K562 (cell line): ENCODE data around the gene C21orf58. TPM values are rescaled to one million over a fixed set of nuclear protein-coding genes. Genes with fewer than 3 reads are reported as not detected.

ENCODE experiments used
- ARNT ChIP-seq, 2 experiments: fragments of 450-650 bp; IDR thresholded peaks; 2 replicates each; pipeline ENCODE4 v1.6.1; 2016; ENCODE audit warnings: mild to moderate bottlenecking in 1 of 2
- BACH1 ChIP-seq: fragments of 200-800 bp; sonication (Bioruptor generic); IDR thresholded peaks from 2 replicates; pipeline ENCODE4 v1.6.1; 2016; ENCODE audit warnings: missing genetic modification characterization, missing compliant biosample characterization
- BCL6 ChIP-seq: fragments of 250-450 bp; sonication (Bioruptor Pico); IDR thresholded peaks from 2 replicates; pipeline ENCODE4 v1.4.0; 2020
- BCOR ChIP-seq: fragments of 450-650 bp; IDR thresholded peaks from 2 replicates; pipeline ENCODE4 v1.6.1; 2016
- CHAMP1 ChIP-seq: fragments of 450-650 bp; IDR thresholded peaks from 2 replicates; pipeline ENCODE4 v1.6.1; 2016; ENCODE audit warnings: mild to moderate bottlenecking
- CTCF ChIP-seq, 3 experiments: IDR thresholded peaks in 2 of 3; conservative IDR thresholded peaks in 1 of 3; 2 replicates each; pipeline ENCODE4 v1.5.1; 2011 to 2012; ENCODE audit warnings: low read length in 3 of 3, mild to moderate bottlenecking in 3 of 3, control low read depth in 2 of 3, improper control_type of control experiment in 1 of 3, inconsistent platforms in 1 of 3, low read depth in 1 of 3, mixed read lengths in 1 of 3, moderate library complexity in 1 of 3; ENCODE audit not compliant: insufficient read depth in 2 of 3
- FOXA3 ChIP-seq, 2 experiments: fragments of 450-650 bp in 1 of 2; sonication (generic) in 1 of 2; formaldehyde crosslinking; IDR thresholded peaks in 1 of 2; conservative IDR thresholded peaks in 1 of 2; 2 replicates each; pipeline versions ENCODE4 v1.4.0 to v1.8.0; 2020 to 2022; ENCODE audit warnings: mild to moderate bottlenecking in 2 of 2, missing genetic modification reagents in 1 of 2
- GTF2E2 ChIP-seq: fragments of 200-800 bp; sonication (Bioruptor generic); IDR thresholded peaks from 2 replicates; pipeline ENCODE4 v1.6.1; 2016; ENCODE audit warnings: missing genetic modification characterization, missing compliant biosample characterization
- KHSRP ChIP-seq: fragments of 450-650 bp; IDR thresholded peaks from 2 replicates; pipeline ENCODE4 v1.6.1; 2017
- MYC ChIP-seq, 2 experiments: fragments of 250-450 bp in 1 of 2; sonication (Bioruptor Pico) in 1 of 2; IDR thresholded peaks; 2 replicates each; pipeline versions ENCODE4 v1.5.1 to v1.6.1; 2012 to 2021; ENCODE audit warnings: low read depth in 2 of 2, borderline replicate concordance in 1 of 2, improper control_type of control experiment in 1 of 2, low read length in 1 of 2, mild to moderate bottlenecking in 1 of 2, moderate library complexity in 1 of 2
- SFPQ ChIP-seq: fragments of 200-400 bp; formaldehyde crosslinking; IDR thresholded peaks from 2 replicates; pipeline ENCODE4 v1.6.1; 2017; ENCODE audit warnings: mild to moderate bottlenecking, low read depth, low read length, moderate library complexity
- TAF1 ChIP-seq: IDR thresholded peaks from 2 replicates; pipeline ENCODE4 v1.6.1; 2011; ENCODE audit warnings: mild to moderate bottlenecking, low read length, moderate library complexity; ENCODE audit not compliant: insufficient read depth, control insufficient read depth, severe bottlenecking; ENCODE audit errors: extremely low read depth
- TAF7 ChIP-seq: fragments of 450-650 bp; IDR thresholded peaks from 2 replicates; pipeline ENCODE4 v1.6.1; 2016; ENCODE audit warnings: missing genetic modification characterization, missing compliant biosample characterization
- ZNF212 ChIP-seq: fragments of 450-650 bp; formaldehyde crosslinking; IDR thresholded peaks from 2 replicates; pipeline ENCODE4 v1.4.0; 2020; ENCODE audit warnings: mild to moderate bottlenecking
- ZNF24 ChIP-seq: fragments of 450-650 bp; IDR thresholded peaks from 2 replicates; pipeline ENCODE4 v1.6.1; 2016
- ZNF592 ChIP-seq: fragments of 450-650 bp; IDR thresholded peaks from 2 replicates; pipeline ENCODE4 v1.6.1; 2017; ENCODE audit warnings: antibody characterized with exemption, mild to moderate bottlenecking
- ZNF75A ChIP-seq: fragments of 450-650 bp; formaldehyde crosslinking; IDR thresholded peaks from 2 replicates; pipeline ENCODE4 v1.4.0; 2020; ENCODE audit warnings: mild to moderate bottlenecking
- polyA plus RNA-seq, 8 experiments: library from polyadenylated mRNA; depleted of rRNA in 4 of 8; stranded (reverse) in 5 of 8; unstranded in 3 of 8; fragments of >200 nt; fragmentation: Nextera tagmentation in 2 of 8; fragmentation: Illumina TruSeq in 1 of 8; extraction: Ambion mirVana in 2 of 8; extraction: Trizol in 1 of 8; gene quantifications; 2 replicates each; pipeline versions ENCODE4 v1.2.1 to v1.2.3, GENCODE V29; 2011 to 2014; ENCODE audit warnings: inconsistent platforms in 1 of 8, missing spikeins in 1 of 8
- total RNA-seq, 7 experiments: library from RNA; depleted of rRNA in 6 of 7; stranded (reverse); fragments of >200 nt in 6 of 7; fragmentation: Illumina TruSeq in 2 of 7; extraction: Trizol in 2 of 7; gene quantifications; 2 replicates each; pipeline versions ENCODE4 v1.2.1 to v1.2.3, GENCODE V29; 2011 to 2021; ENCODE audit warnings: low replicate concordance in 1 of 7

The C21orf58 gene
- total and polyA plus RNA-seq, 9 of the 15 experiments (the other 6 are each of a cell fraction or from before 2014, with no cell fraction given) = 1.2 to 30.5 (median 12.4) TPM

- TF ChIP-seq CTCF (IDR thresholded peaks at IDR 0.05 in 2 of 3, conservative IDR thresholded peaks at IDR 0.05 in 1 of 3; ENCODE audit: insufficient read depth in 2 of 3, low read depth in 1 of 3, low read length in 3 of 3) = peak; percentile 15 to 38 (median 25); a peak in 3 of 6 replicates
- no peak for TF ChIP-seq ZNF75A
- TF ChIP-seq KHSRP = no peak
- no peak for TF ChIP-seq ZNF212
- TF ChIP-seq TAF1 = peak; percentile 99
- TF ChIP-seq BCL6 = no peak
- no peak for TF ChIP-seq ARNT (IDR thresholded peaks at IDR 0.05)
- no peak for TF ChIP-seq TAF7 (tag)
- no peak for TF ChIP-seq FOXA3 (CRISPR knock-in tag; conservative IDR thresholded peaks at IDR 0.05 in 1 of 2, IDR thresholded peaks at IDR 0.05 in 1 of 2)
- no peak for TF ChIP-seq GTF2E2 (tag)
- TF ChIP-seq ZNF24 = 0 out of 2 replicates have a peak, but pooled peaks have one; percentile 9
- no peak for TF ChIP-seq SFPQ
- no peak; the same call in 1 of the 2 replicates for TF ChIP-seq MYC (IDR thresholded peaks at IDR 0.05; ENCODE audit: low read depth, low read length)
- no peak for TF ChIP-seq MYC (CRISPR knock-in tag; IDR thresholded peaks at IDR 0.05; ENCODE audit: borderline replicate concordance, low read depth)
- no peak for TF ChIP-seq CHAMP1
- TF ChIP-seq ZNF592 = no peak
- TF ChIP-seq BCOR = no peak
- no peak for TF ChIP-seq BACH1 (tag)
Observed at GRCh38 chr21:46324390-46325072, 861 bp upstream of the C21orf58 start (continued).
